CD14-positive monocyte (primary cell): ENCODE measurements around the gene S100A14. TPM values are rescaled to one million over a fixed set of nuclear protein-coding genes. Genes with fewer than 3 reads are reported as not detected.

ENCODE experiments used
- DNase-seq, 3 donors: peaks; one replicate each; pipeline ENCODE4 v3.0.0-alpha.2; 2011 to 2022
- H2AFZ ChIP-seq: 2 replicates; pipeline ENCODE4 v1.6.0; 2012; ENCODE audit warnings: mild to moderate bottlenecking, low read depth, low read length, inconsistent platforms; ENCODE audit not compliant: insufficient read depth, poor library complexity, severe bottlenecking
- H3K27ac ChIP-seq, 2 donors: 1 replicate in 1 of 2; 2 replicates in 1 of 2; pipeline ENCODE4 v1.5.1; 2012 to 2013; ENCODE audit warnings: low read length in 2 of 2, control low read depth in 1 of 2, inconsistent platforms in 1 of 2, low read depth in 1 of 2, mild to moderate bottlenecking in 1 of 2
- H3K27me3 ChIP-seq, 2 donors: one replicate each; pipeline versions ENCODE4 v1.6.0 to v1.6.1; 2011 to 2013; ENCODE audit warnings: low read length in 2 of 2; ENCODE audit not compliant: control insufficient read depth in 2 of 2, insufficient read depth in 2 of 2
- H3K36me3 ChIP-seq, 2 donors: replicated peaks in 1 of 2; 1 replicate in 1 of 2; 2 replicates in 1 of 2; pipeline versions ENCODE4 v1.5.1 to v1.6.1; 2012 to 2013; ENCODE audit warnings: low read length in 2 of 2, control low read depth in 1 of 2, inconsistent platforms in 1 of 2, mild to moderate bottlenecking in 1 of 2; ENCODE audit not compliant: insufficient read depth in 2 of 2, control insufficient read depth in 1 of 2
- H3K4me1 ChIP-seq, 2 donors: 1 replicate in 1 of 2; 2 replicates in 1 of 2; pipeline versions ENCODE4 v1.5.1 to v1.6.1; 2012 to 2013; ENCODE audit warnings: low read length in 2 of 2, control low read depth in 1 of 2, inconsistent platforms in 1 of 2, mild to moderate bottlenecking in 1 of 2, moderate library complexity in 1 of 2; ENCODE audit not compliant: insufficient read depth in 2 of 2, control insufficient read depth in 1 of 2
- H3K4me2 ChIP-seq: replicated peaks from 2 replicates; pipeline ENCODE3; 2012; ENCODE audit warnings: low read length, moderate library complexity, mild to moderate bottlenecking; ENCODE audit not compliant: poor library complexity, severe bottlenecking; ENCODE audit errors: extremely low read depth
- H3K4me3 ChIP-seq, 3 experiments: fragments of 200-600 bp in 1 of 3; sonication (generic) in 1 of 3; replicated peaks in 1 of 3; 1 replicate in 2 of 3; 2 replicates in 1 of 3; pipeline ENCODE4 v1.5.1; 2011 to 2013; ENCODE audit warnings: low read length in 3 of 3, mild to moderate bottlenecking in 3 of 3, control low read depth in 2 of 3, low read depth in 2 of 3, inconsistent platforms in 1 of 3, moderate library complexity in 1 of 3
- H3K79me2 ChIP-seq: 2 replicates; pipeline ENCODE4 v1.6.0; 2012; ENCODE audit warnings: mild to moderate bottlenecking, control low read depth, inconsistent platforms, low read length, moderate library complexity; ENCODE audit not compliant: insufficient read depth
- H3K9ac ChIP-seq: 2 replicates; pipeline ENCODE4 v1.6.0; 2017; ENCODE audit warnings: low read length, mild to moderate bottlenecking; ENCODE audit not compliant: insufficient read depth, poor library complexity, severe bottlenecking
- H3K9me3 ChIP-seq, 2 donors: replicated peaks in 1 of 2; 1 replicate in 1 of 2; 2 replicates in 1 of 2; pipeline versions ENCODE4 v1.5.1 to v1.6.1; 2012 to 2013; ENCODE audit warnings: low read length in 2 of 2, control low read depth in 1 of 2; ENCODE audit not compliant: control insufficient read depth in 1 of 2, insufficient read depth in 1 of 2
- H4K20me1 ChIP-seq: 2 replicates; pipeline ENCODE4 v1.6.0; 2012; ENCODE audit warnings: mild to moderate bottlenecking, low read length, control low read depth, moderate library complexity; ENCODE audit not compliant: insufficient read depth
- H3K27ac Mint-ChIP-seq, 7 donors: one replicate each; pipeline ENCODE4 v1.8.0; 2020; ENCODE audit warnings: mild to moderate bottlenecking in 7 of 7, mixed read lengths in 7 of 7, moderate library complexity in 6 of 7, inconsistent platforms in 2 of 7
- H3K27me3 Mint-ChIP-seq, 3 donors: one replicate each; pipeline ENCODE4 v1.8.0; 2021 to 2022; ENCODE audit warnings: low read depth in 3 of 3, mild to moderate bottlenecking in 3 of 3, mixed read lengths in 3 of 3, moderate library complexity in 3 of 3, inconsistent platforms in 1 of 3
- H3K36me3 Mint-ChIP-seq, 2 donors: one replicate each; pipeline ENCODE4 v1.8.0; 2020; ENCODE audit warnings: mixed read lengths in 2 of 2, inconsistent platforms in 1 of 2, mild to moderate bottlenecking in 1 of 2
- H3K4me1 Mint-ChIP-seq: one replicate; pipeline ENCODE4 v1.8.0; 2020; ENCODE audit warnings: mild to moderate bottlenecking, mixed read lengths
- H3K4me3 Mint-ChIP-seq, 2 donors: one replicate each; pipeline ENCODE4 v1.8.0; 2020; ENCODE audit warnings: mild to moderate bottlenecking in 2 of 2, mixed read lengths in 2 of 2, moderate library complexity in 1 of 2
- H3K9me3 Mint-ChIP-seq, 7 donors: one replicate each; pipeline ENCODE4 v1.8.0; 2020 to 2022; ENCODE audit warnings: mixed read lengths in 7 of 7, mild to moderate bottlenecking in 6 of 7, moderate library complexity in 6 of 7, inconsistent platforms in 2 of 7
- WGBS: methylation state at CpG from one replicate; pipeline ENCODE4 v1.1.5; 2013; ENCODE audit warnings: missing lambda C conversion rate; ENCODE audit not compliant: insufficient coverage; 5-methylcytosine and 5-hydroxymethylcytosine counted together
- intact Hi-C, 2 donors: fragments of 100-400 bp; cut with micrococcal nuclease; formaldehyde crosslinking; loops; one replicate each; pipeline versions ENCODE4 v1.15.0 to v1.15.1; 2023
- polyA plus RNA-seq, 3 donors: library from polyadenylated mRNA; depleted of rRNA in 1 of 3; unstranded in 2 of 3; stranded (reverse) in 1 of 3; fragments of 300-500 nt in 2 of 3; fragments of >200 nt in 1 of 3; fragmentation: Illumina TruSeq in 2 of 3; gene quantifications; 1 replicate in 2 of 3; 2 replicates in 1 of 3; pipeline ENCODE4 v1.2.3, GENCODE V29; 2012 to 2021
- TF ChIP-seq, protein P1 (sequence below): fragments of 200-600 bp; IDR thresholded peaks from one replicate; pipeline ENCODE4 v1.8.0; 2022; ENCODE audit warnings: antibody characterized with exemption, mild to moderate bottlenecking

S100A14 gene
- polyA plus RNA-seq, 3 donors: 0.08 TPM; not detected in 2

- TF ChIP-seq, protein P1, sequence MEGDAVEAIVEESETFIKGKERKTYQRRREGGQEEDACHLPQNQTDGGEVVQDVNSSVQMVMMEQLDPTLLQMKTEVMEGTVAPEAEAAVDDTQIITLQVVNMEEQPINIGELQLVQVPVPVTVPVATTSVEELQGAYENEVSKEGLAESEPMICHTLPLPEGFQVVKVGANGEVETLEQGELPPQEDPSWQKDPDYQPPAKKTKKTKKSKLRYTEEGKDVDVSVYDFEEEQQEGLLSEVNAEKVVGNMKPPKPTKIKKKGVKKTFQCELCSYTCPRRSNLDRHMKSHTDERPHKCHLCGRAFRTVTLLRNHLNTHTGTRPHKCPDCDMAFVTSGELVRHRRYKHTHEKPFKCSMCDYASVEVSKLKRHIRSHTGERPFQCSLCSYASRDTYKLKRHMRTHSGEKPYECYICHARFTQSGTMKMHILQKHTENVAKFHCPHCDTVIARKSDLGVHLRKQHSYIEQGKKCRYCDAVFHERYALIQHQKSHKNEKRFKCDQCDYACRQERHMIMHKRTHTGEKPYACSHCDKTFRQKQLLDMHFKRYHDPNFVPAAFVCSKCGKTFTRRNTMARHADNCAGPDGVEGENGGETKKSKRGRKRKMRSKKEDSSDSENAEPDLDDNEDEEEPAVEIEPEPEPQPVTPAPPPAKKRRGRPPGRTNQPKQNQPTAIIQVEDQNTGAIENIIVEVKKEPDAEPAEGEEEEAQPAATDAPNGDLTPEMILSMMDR: no peak
- Histone ChIP-seq H3K4me2 (no peak overlapping the region), H3K79me2 (no peaks in the 10 kb centered on the region), H2AFZ (peak overlapping the region; percentile 47), H3K9me3 (peaks cover 0 to 4% of the 10 kb centered on the region in 2 donors), H3K4me3 (no peak overlapping the region), H3K9ac (no peak overlapping the region), H4K20me1 (no peaks in the 10 kb centered on the region), H3K4me1 (peaks cover 17 to 21% of the 10 kb centered on the region in 2 donors), H3K27ac (no peak overlapping the region), H3K27me3 (no peaks in the 10 kb centered on the region), H3K36me3 (no peaks in the 10 kb centered on the region)
- Mint-ChIP-seq H3K27ac (no peak overlapping the region), H3K36me3 (peaks cover 0 to 6% of the 10 kb centered on the region in 2 donors), H3K27me3 (peaks cover 0 to 2% (median 2%) of the 10 kb centered on the region in 3 donors), H3K4me3 (no peak overlapping the region), H3K9me3 (peaks cover 0 to 9% (median 4%) of the 10 kb centered on the region in 7 donors), H3K4me1 (peaks cover 14% of the 10 kb centered on the region)
- 89% methylated on average over 4 of the region's 5 CpGs for WGBS
- DNase-seq: no peak
- intact Hi-C loops: loop anchor here in 1 of 2 donors (5.0 kb wide), 1 partner anchor 105 kb away; no protein-coding TSS in a partner anchor
Observed at GRCh38 chr1:153616917-153617311, 789 bp upstream of the S100A14 start.

- H3K9me3 Mint-ChIP-seq: peaks cover 0 to 9% (median 4%) of the 10 kb centered on the region in 7 donors
- no peak overlapping the region for H3K27ac ChIP-seq
- WGBS: 100% methylated on average over 1 of the region's 2 CpGs
- no peaks in the 10 kb centered on the region for H3K27me3 ChIP-seq
- no peaks in the 10 kb centered on the region for H3K36me3 ChIP-seq
- peaks cover 26 to 35% of the 10 kb centered on the region in 2 donors for H3K4me1 ChIP-seq
- no peak overlapping the region for H3K27ac Mint-ChIP-seq
- DNase-seq: no peak
- intact Hi-C loops: loop anchor here in 1 of 2 donors (5.0 kb wide), 1 partner anchor 103 kb away; no protein-coding TSS in a partner anchor
- no peaks in the 10 kb centered on the region for H3K79me2 ChIP-seq
- H3K4me1 Mint-ChIP-seq: peaks cover 29% of the 10 kb centered on the region
- H3K9ac ChIP-seq: no peak overlapping the region
- no peak overlapping the region for H2AFZ ChIP-seq
- H3K4me3 ChIP-seq: no peak overlapping the region
- H4K20me1 ChIP-seq: no peaks in the 10 kb centered on the region
- TF ChIP-seq, protein P1: no peak
- H3K36me3 Mint-ChIP-seq: peaks cover 0 to 6% of the 10 kb centered on the region in 2 donors
- H3K4me3 Mint-ChIP-seq: no peak overlapping the region
- no peak overlapping the region for H3K4me2 ChIP-seq
- peaks cover 0 to 4% of the 10 kb centered on the region in 2 donors for H3K9me3 ChIP-seq
- peaks cover 0 to 2% (median 2%) of the 10 kb centered on the region in 3 donors for H3K27me3 Mint-ChIP-seq
Observed at GRCh38 chr1:153615406-153615805, 719 bp downstream of the S100A14 start.
